DND-41 (cell line): ENCODE measurements around the gene SMG7.

ENCODE experiments used
- ATAC-seq: fragments of 200-7000 bp; cut with Tn5 transposase; 3 replicates; pipeline ENCODE4 v1.9.1; 2021; ENCODE audit warnings: low read depth; ENCODE audit not compliant: insufficient read depth
- DNase-seq: peaks from one replicate; pipeline ENCODE4 v3.0.0-alpha.2; 2020
- H2AFZ ChIP-seq: 2 replicates; pipeline ENCODE4 v1.6.0; 2012; ENCODE audit warnings: low read depth, low read length
- H3K27ac ChIP-seq: 2 replicates; pipeline ENCODE4 v1.5.1; 2012; ENCODE audit warnings: low read length, inconsistent platforms
- H3K27me3 ChIP-seq: fragments of 200-600 bp; sonication (generic); 2 replicates; pipeline ENCODE4 v1.6.0; 2012; ENCODE audit warnings: low read length, mild to moderate bottlenecking, inconsistent platforms; ENCODE audit not compliant: insufficient read depth, poor library complexity
- H3K36me3 ChIP-seq: 2 replicates; pipeline ENCODE4 v1.5.1; 2012; ENCODE audit warnings: low read length, inconsistent platforms; ENCODE audit not compliant: insufficient read depth
- H3K4me1 ChIP-seq: 2 replicates; pipeline ENCODE4 v1.5.1; 2012; ENCODE audit warnings: mild to moderate bottlenecking, low read length; ENCODE audit not compliant: insufficient read depth
- H3K4me2 ChIP-seq: 2 replicates; pipeline ENCODE4 v1.6.0; 2012; ENCODE audit warnings: mild to moderate bottlenecking, moderate library complexity, low read length, inconsistent platforms; ENCODE audit not compliant: insufficient read depth
- H3K4me3 ChIP-seq, 2 experiments: fragments of 200-600 bp in 1 of 2; shearing (Covaris generic) in 1 of 2; 2 replicates each; pipeline ENCODE4 v1.5.1; 2012 to 2016; ENCODE audit warnings: inconsistent platforms in 2 of 2, low read length in 2 of 2, mild to moderate bottlenecking in 2 of 2, low read depth in 1 of 2, moderate library complexity in 1 of 2
- H3K79me2 ChIP-seq: 2 replicates; pipeline ENCODE4 v1.6.0; 2012; ENCODE audit warnings: low read length, inconsistent platforms; ENCODE audit not compliant: insufficient read depth
- H3K9ac ChIP-seq: 2 replicates; pipeline ENCODE4 v1.6.0; 2012; ENCODE audit warnings: low read depth, mild to moderate bottlenecking, inconsistent platforms, low read length, moderate library complexity
- H3K9me3 ChIP-seq: 2 replicates; pipeline ENCODE4 v1.5.1; 2012; ENCODE audit warnings: low read length, moderate library complexity, mild to moderate bottlenecking, inconsistent platforms; ENCODE audit not compliant: insufficient read depth, severe bottlenecking
- H4K20me1 ChIP-seq: 2 replicates; pipeline ENCODE4 v1.6.0; 2012; ENCODE audit warnings: low read length; ENCODE audit not compliant: insufficient read depth
- CTCF ChIP-seq: IDR thresholded peaks from 2 replicates; pipeline ENCODE4 v1.5.1; 2012; ENCODE audit warnings: borderline replicate concordance, low read length, moderate library complexity, mild to moderate bottlenecking; ENCODE audit not compliant: poor library complexity, severe bottlenecking; ENCODE audit errors: extremely low read depth
- EZH2 ChIP-seq: IDR thresholded peaks from 3 replicates; pipeline ENCODE4 v1.6.1; 2012; ENCODE audit warnings: borderline replicate concordance, low read depth, mild to moderate bottlenecking, moderate library complexity, low read length, inconsistent platforms; ENCODE audit not compliant: severe bottlenecking

The SMG7 gene

GRCh38 chr1:183568176-183569021 lies 96.1 kb downstream of the SMG7 start:
- Histone ChIP-seq H4K20me1 (no peaks in the 10 kb centered on the region), H3K36me3 (no peaks in the 10 kb centered on the region), H3K4me2 (no peak overlapping the region), H3K27ac (no peak overlapping the region), H3K27me3 (no peaks in the 10 kb centered on the region), H3K4me3 (no peak overlapping the region), H2AFZ (no peak overlapping the region), H3K9me3 (no peaks in the 10 kb centered on the region), H3K9ac (no peak overlapping the region), H3K4me1 (no peaks in the 10 kb centered on the region), H3K79me2 (no peaks in the 10 kb centered on the region)
- ATAC-seq: no peak
- TF ChIP-seq CTCF: no peak
- TF ChIP-seq EZH2: no peak
- no peak for DNase-seq

GRCh38 chr1:183569141-183569540 lies 96.8 kb downstream of the SMG7 start:
- H3K4me3 ChIP-seq: no peak overlapping the region
- H3K27ac ChIP-seq: no peak overlapping the region
- H3K9me3 ChIP-seq: no peaks in the 10 kb centered on the region
- no peak overlapping the region for H3K4me2 ChIP-seq
- H3K4me1 ChIP-seq: no peaks in the 10 kb centered on the region
- no peaks in the 10 kb centered on the region for H4K20me1 ChIP-seq
- no peak overlapping the region for H2AFZ ChIP-seq
- no peaks in the 10 kb centered on the region for H3K27me3 ChIP-seq
- no peaks in the 10 kb centered on the region for H3K36me3 ChIP-seq
- H3K9ac ChIP-seq: no peak overlapping the region
- TF ChIP-seq CTCF (no peak), EZH2 (no peak)
- DNase-seq: no peak
- no peaks in the 10 kb centered on the region for H3K79me2 ChIP-seq
- no peak for ATAC-seq

GRCh38 chr1:183569801-183570200 lies 97.5 kb downstream of the SMG7 start:
- no peak for ATAC-seq
- H3K4me1 ChIP-seq: no peaks in the 10 kb centered on the region
- H3K4me3 ChIP-seq: no peak overlapping the region
- no peaks in the 10 kb centered on the region for H4K20me1 ChIP-seq
- no peaks in the 10 kb centered on the region for H3K36me3 ChIP-seq
- H3K79me2 ChIP-seq: no peaks in the 10 kb centered on the region
- no peak overlapping the region for H3K9ac ChIP-seq
- no peak for DNase-seq
- no peaks in the 10 kb centered on the region for H3K9me3 ChIP-seq
- TF ChIP-seq EZH2 (no peak), CTCF (no peak)
- H3K4me2 ChIP-seq: no peak overlapping the region
- no peaks in the 10 kb centered on the region for H3K27me3 ChIP-seq
- H3K27ac ChIP-seq: no peak overlapping the region
- H2AFZ ChIP-seq: no peak overlapping the region

GRCh38 chr1:183570451-183570850 lies 98.2 kb downstream of the SMG7 start:
- Histone ChIP-seq H3K4me2 (no peak overlapping the region), H3K27me3 (no peaks in the 10 kb centered on the region), H3K4me3 (no peak overlapping the region), H4K20me1 (no peaks in the 10 kb centered on the region), H3K36me3 (no peaks in the 10 kb centered on the region), H3K27ac (no peak overlapping the region), H2AFZ (no peak overlapping the region), H3K9ac (no peak overlapping the region), H3K4me1 (no peaks in the 10 kb centered on the region), H3K9me3 (no peaks in the 10 kb centered on the region), H3K79me2 (no peaks in the 10 kb centered on the region)
- ATAC-seq (no peak), DNase-seq (no peak)
- TF ChIP-seq EZH2: no peak
- no peak for TF ChIP-seq CTCF
